Mesenchymal stem cell (in vitro differentiated cells and primary cell): ENCODE results near the gene FIG4.

ENCODE experiments used
- DNase-seq: peaks from one replicate; pipeline ENCODE4 v3.0.0-alpha.2; 2013
- H2AFZ ChIP-seq: one replicate; pipeline ENCODE4 v1.6.1; 2013; ENCODE audit warnings: low read depth, mild to moderate bottlenecking, control low read depth, inconsistent platforms, low read length, moderate library complexity
- H2AK5ac ChIP-seq: 2 replicates; pipeline ENCODE4 v1.6.1; 2013; ENCODE audit warnings: low read length, moderate library complexity, mild to moderate bottlenecking, inconsistent platforms; ENCODE audit not compliant: severe bottlenecking
- H2BK120ac ChIP-seq: one replicate; pipeline ENCODE4 v1.6.1; 2013; ENCODE audit warnings: low read depth, mild to moderate bottlenecking, inconsistent platforms, low read length, moderate library complexity
- H2BK12ac ChIP-seq, 2 experiments: one replicate each; pipeline ENCODE4 v1.6.1; 2013; ENCODE audit warnings: inconsistent platforms in 2 of 2, low read length in 2 of 2, mild to moderate bottlenecking in 2 of 2, moderate library complexity in 2 of 2, control low read depth in 1 of 2
- H2BK15ac ChIP-seq: one replicate; pipeline ENCODE4 v1.6.1; 2013; ENCODE audit warnings: mild to moderate bottlenecking, low read depth, inconsistent platforms; ENCODE audit not compliant: poor library complexity, severe bottlenecking
- H2BK5ac ChIP-seq: 2 replicates; pipeline ENCODE4 v1.6.1; 2013; ENCODE audit warnings: low read depth, mild to moderate bottlenecking, low read length, control low read depth, inconsistent platforms; ENCODE audit not compliant: poor library complexity, severe bottlenecking
- H3K14ac ChIP-seq, 2 experiments: one replicate each; pipeline ENCODE4 v1.6.1; 2013; ENCODE audit warnings: inconsistent platforms in 2 of 2, low read length in 2 of 2, control low read depth in 1 of 2, mild to moderate bottlenecking in 1 of 2, moderate library complexity in 1 of 2
- H3K18ac ChIP-seq, 2 experiments: one replicate each; pipeline ENCODE4 v1.6.1; 2013; ENCODE audit warnings: inconsistent platforms in 2 of 2, low read length in 2 of 2, control low read depth in 1 of 2, low read depth in 1 of 2, mild to moderate bottlenecking in 1 of 2
- H3K23ac ChIP-seq, 2 experiments: one replicate each; pipeline ENCODE4 v1.6.1; 2013; ENCODE audit warnings: inconsistent platforms in 2 of 2, low read length in 2 of 2, mild to moderate bottlenecking in 2 of 2, moderate library complexity in 2 of 2, control low read depth in 1 of 2
- H3K27ac ChIP-seq: 2 replicates; pipeline ENCODE4 v1.5.1; 2013; ENCODE audit warnings: mild to moderate bottlenecking, moderate library complexity, low read length, control low read depth, inconsistent platforms; ENCODE audit not compliant: poor library complexity, severe bottlenecking
- H3K27me3 ChIP-seq, 2 experiments: 2 replicates each; pipeline versions ENCODE4 v1.6.1 to v1.7.0; 2013; ENCODE audit warnings: low read length in 2 of 2, mild to moderate bottlenecking in 2 of 2, moderate library complexity in 2 of 2, control low read depth in 1 of 2, inconsistent platforms in 1 of 2; ENCODE audit not compliant: control insufficient read depth in 1 of 2, insufficient read depth in 1 of 2
- H3K36me3 ChIP-seq, 2 experiments: 2 replicates each; pipeline versions ENCODE4 v1.6.1 to v1.7.0; 2013; ENCODE audit warnings: low read length in 2 of 2, control low read depth in 1 of 2, inconsistent platforms in 1 of 2, low read depth in 1 of 2, mild to moderate bottlenecking in 1 of 2; ENCODE audit not compliant: insufficient read depth in 2 of 2, control insufficient read depth in 1 of 2
- H3K4ac ChIP-seq, 2 experiments: one replicate each; pipeline ENCODE4 v1.6.1; 2013; ENCODE audit warnings: inconsistent platforms in 2 of 2, low read length in 2 of 2, mild to moderate bottlenecking in 2 of 2, moderate library complexity in 2 of 2, control low read depth in 1 of 2, low read depth in 1 of 2
- H3K4me1 ChIP-seq: 2 replicates; pipeline ENCODE4 v1.6.1; 2013; ENCODE audit warnings: low read depth, low read length, control low read depth; ENCODE audit not compliant: control insufficient read depth, insufficient read depth
- H3K4me2 ChIP-seq: 2 replicates; pipeline ENCODE4 v1.6.1; 2013; ENCODE audit warnings: low read length, mild to moderate bottlenecking, inconsistent platforms; ENCODE audit not compliant: poor library complexity, severe bottlenecking
- H3K4me3 ChIP-seq, 2 experiments: 2 replicates each; pipeline versions ENCODE4 v1.5.1 to v1.7.0; 2013; ENCODE audit warnings: low read length in 2 of 2, mild to moderate bottlenecking in 2 of 2, control low read depth in 1 of 2, low read depth in 1 of 2; ENCODE audit not compliant: insufficient read depth in 1 of 2
- H3K79me1 ChIP-seq: replicated peaks from 2 replicates; pipeline ENCODE4 v1.6.1; 2013; ENCODE audit warnings: mild to moderate bottlenecking, control low read depth, low read length, inconsistent platforms; ENCODE audit not compliant: poor library complexity, severe bottlenecking
- H3K9ac ChIP-seq: 2 replicates; pipeline ENCODE4 v1.7.0; 2013; ENCODE audit warnings: mild to moderate bottlenecking, low read length, moderate library complexity
- H3K9me3 ChIP-seq: 2 replicates; pipeline ENCODE4 v1.7.0; 2013; ENCODE audit warnings: mild to moderate bottlenecking, low read length; ENCODE audit not compliant: control insufficient read depth
- H4K8ac ChIP-seq: one replicate; pipeline ENCODE4 v1.6.1; 2013; ENCODE audit warnings: inconsistent platforms, mild to moderate bottlenecking, low read length, moderate library complexity
- H4K91ac ChIP-seq: one replicate; pipeline ENCODE4 v1.6.1; 2013; ENCODE audit warnings: mild to moderate bottlenecking, low read length, inconsistent platforms
- WGBS: methylation state at CpG from one replicate; pipeline ENCODE4 v1.1.7; 2013; ENCODE audit warnings: mixed read lengths; 5-methylcytosine and 5-hydroxymethylcytosine counted together

FIG4 gene

DNA sequence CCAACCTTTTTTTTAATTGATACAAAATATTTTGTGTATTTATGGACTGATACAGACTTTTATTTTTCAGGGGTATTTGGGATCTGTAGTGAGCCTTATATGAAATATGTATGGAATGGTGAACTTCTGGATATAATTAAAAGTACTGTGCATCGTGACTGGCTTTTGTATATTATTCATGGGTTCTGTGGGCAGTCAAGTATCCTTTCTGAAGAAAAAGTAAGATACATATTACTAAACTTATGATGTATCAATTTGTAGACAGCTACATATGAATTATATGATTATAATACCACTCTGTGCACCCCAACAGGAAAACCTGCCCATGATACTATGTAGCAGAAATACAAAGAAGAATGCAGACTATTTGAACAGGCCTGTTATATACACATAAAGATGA lies 47.2 kb downstream of the FIG4 start:
- Histone ChIP-seq H3K4me3 (no peak overlapping the region), H2BK12ac (no peak overlapping the region), H3K14ac (no peak overlapping the region), H3K9me3 (no peaks in the 10 kb centered on the region), H2BK5ac (no peak overlapping the region), H4K8ac (no peak overlapping the region), H3K4ac (no peak overlapping the region), H2BK15ac (no peak overlapping the region), H4K91ac (no peak overlapping the region), H3K27me3 (no peaks in the 10 kb centered on the region), H3K4me1 (no peaks in the 10 kb centered on the region), H3K27ac (no peak overlapping the region), H2AK5ac (no peak overlapping the region), H2AFZ (no peak overlapping the region), H3K9ac (no peak overlapping the region), H3K18ac (no peak overlapping the region), H3K23ac (no peak overlapping the region), H3K79me1 (no peaks in the 10 kb centered on the region), H2BK120ac (no peak overlapping the region), H3K36me3 (peaks cover 0 to 39% of the 10 kb centered on the region in 2 experiments), H3K4me2 (no peak overlapping the region)
- DNase-seq: no peak
- no CpG with 5 or more reads among the region's 1 CpG for WGBS

DNA sequence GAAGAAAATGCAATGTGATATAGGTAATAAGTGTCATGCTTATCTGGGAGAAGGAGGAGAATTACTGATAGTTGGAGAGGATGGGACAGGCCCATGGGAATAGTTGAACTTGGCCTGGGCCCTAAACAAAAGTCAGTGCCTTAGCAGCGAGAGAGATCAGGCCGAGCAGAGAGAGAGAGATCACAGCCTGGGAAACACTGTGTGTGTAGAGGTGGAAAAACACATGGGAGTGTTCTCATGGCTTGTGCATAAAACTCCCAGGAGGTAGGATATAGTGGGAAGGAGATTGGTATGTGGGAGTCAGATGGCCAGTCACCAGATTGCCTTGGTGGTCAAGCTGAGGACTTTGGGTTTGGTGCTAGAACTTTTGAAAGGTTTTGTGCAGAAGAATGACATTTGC lies 47.6 kb downstream of the FIG4 start:
- Histone ChIP-seq H3K4me2 (no peak overlapping the region), H2BK15ac (no peak overlapping the region), H3K27me3 (no peaks in the 10 kb centered on the region), H2BK120ac (no peak overlapping the region), H2BK12ac (no peak overlapping the region), H3K4me1 (no peaks in the 10 kb centered on the region), H3K9me3 (no peaks in the 10 kb centered on the region), H4K91ac (no peak overlapping the region), H3K14ac (no peak overlapping the region), H2BK5ac (no peak overlapping the region), H3K79me1 (no peaks in the 10 kb centered on the region), H3K4ac (no peak overlapping the region), H3K36me3 (peaks cover 0 to 35% of the 10 kb centered on the region in 2 experiments), H3K18ac (no peak overlapping the region), H3K23ac (no peak overlapping the region), H2AFZ (no peak overlapping the region), H3K9ac (no peak overlapping the region), H3K4me3 (no peak overlapping the region), H4K8ac (no peak overlapping the region), H2AK5ac (no peak overlapping the region), H3K27ac (no peak overlapping the region)
- DNase-seq: no peak
- 73% methylated on average over 2 of the region's 2 CpGs for WGBS

DNA sequence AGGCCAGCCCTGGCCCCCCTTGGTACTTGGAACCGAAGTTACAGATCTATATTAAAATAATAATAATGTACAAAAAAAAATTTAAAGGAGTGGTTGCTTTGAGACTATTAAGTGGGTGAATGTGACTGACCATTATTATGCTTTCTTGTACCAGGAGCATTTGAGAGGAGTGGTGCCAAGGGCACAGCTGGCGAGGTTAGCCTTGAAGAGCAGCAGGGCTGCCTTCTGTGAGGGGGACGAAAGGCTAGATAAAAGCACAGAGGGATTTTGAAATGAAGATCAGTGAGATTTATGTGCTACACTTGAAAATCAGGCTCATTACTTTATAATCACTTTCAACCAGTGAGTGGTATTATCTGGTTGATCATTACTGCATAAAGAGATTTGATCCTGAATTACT lies 48.6 kb downstream of the FIG4 start:
- Histone ChIP-seq H2BK5ac (no peak overlapping the region), H3K9ac (no peak overlapping the region), H2BK120ac (no peak overlapping the region), H3K9me3 (no peaks in the 10 kb centered on the region), H3K18ac (no peak overlapping the region), H3K14ac (no peak overlapping the region), H3K27ac (no peak overlapping the region), H3K4me3 (no peak overlapping the region), H2BK12ac (no peak overlapping the region), H3K79me1 (no peaks in the 10 kb centered on the region), H2BK15ac (no peak overlapping the region), H3K23ac (no peak overlapping the region), H3K4me1 (peaks cover 2% of the 10 kb centered on the region), H4K8ac (no peak overlapping the region), H3K4ac (no peak overlapping the region), H3K4me2 (no peak overlapping the region), H3K36me3 (peaks cover 0 to 33% of the 10 kb centered on the region in 2 experiments), H2AK5ac (no peak overlapping the region), H4K91ac (no peak overlapping the region), H2AFZ (no peak overlapping the region), H3K27me3 (no peaks in the 10 kb centered on the region)
- no peak for DNase-seq
- 92% methylated on average over 1 of the region's 3 CpGs for WGBS

DNA sequence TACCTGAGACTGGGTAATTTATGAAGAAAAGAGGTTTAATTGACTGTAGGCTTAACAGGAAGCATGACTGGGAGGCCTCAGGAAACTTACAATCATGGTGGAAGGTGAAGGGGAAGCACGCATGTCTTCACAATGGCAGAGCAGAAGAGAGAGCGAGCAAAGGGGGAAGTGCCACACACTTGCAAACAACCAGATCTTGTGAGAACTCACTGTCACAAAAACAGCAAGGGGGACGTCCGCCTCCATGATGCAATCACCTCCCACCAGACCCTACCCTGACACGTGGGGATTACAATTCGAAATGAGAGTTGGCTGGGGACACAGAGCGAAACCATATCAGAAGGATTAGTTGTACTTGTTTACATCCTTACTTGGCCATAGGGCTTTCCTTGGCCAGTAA lies 49.7 kb downstream of the FIG4 start:
- H3K27ac ChIP-seq: no peak overlapping the region
- no peak overlapping the region for H2AFZ ChIP-seq
- no peak overlapping the region for H4K8ac ChIP-seq
- no peak for DNase-seq
- H3K27me3 ChIP-seq: no peaks in the 10 kb centered on the region
- no peaks in the 10 kb centered on the region for H3K9me3 ChIP-seq
- H2BK5ac ChIP-seq: no peak overlapping the region
- H3K4me1 ChIP-seq: peaks cover 2% of the 10 kb centered on the region
- H3K14ac ChIP-seq: no peak overlapping the region
- H4K91ac ChIP-seq: no peak overlapping the region
- H2BK120ac ChIP-seq: no peak overlapping the region
- 88% methylated on average over 7 of the region's 7 CpGs for WGBS
- peaks cover 0 to 22% of the 10 kb centered on the region in 2 experiments for H3K36me3 ChIP-seq
- no peak overlapping the region for H2BK12ac ChIP-seq
- no peak overlapping the region for H3K4ac ChIP-seq
- no peaks in the 10 kb centered on the region for H3K79me1 ChIP-seq
- H3K4me2 ChIP-seq: no peak overlapping the region
- H2AK5ac ChIP-seq: no peak overlapping the region
- H3K4me3 ChIP-seq: no peak overlapping the region
- H2BK15ac ChIP-seq: no peak overlapping the region
- H3K9ac ChIP-seq: no peak overlapping the region
- H3K23ac ChIP-seq: peak overlapping the region in 1 of 2 experiments; percentile 65
- H3K18ac ChIP-seq: no peak overlapping the region
